A673 (cell line): ENCODE data around the gene VAPB.

Source experiments
- EZH2 ChIP-seq: fragments of 200-600 bp; sonication (generic); IDR thresholded peaks from 2 replicates; pipeline ENCODE4 v1.6.1; 2017; ENCODE audit warnings: borderline replicate concordance, low read depth, mild to moderate bottlenecking, mixed read lengths, antibody characterized with exemption, low read length; ENCODE audit not compliant: poor library complexity, severe bottlenecking
- TF ChIP-seq, protein P1 (sequence below): fragments of 300-800, 200-600 bp; sonication (generic); conservative IDR thresholded peaks from 2 replicates; pipeline ENCODE4 v1.5.1; 2017; ENCODE audit warnings: low read depth, mild to moderate bottlenecking, antibody characterized with exemption, low read length, moderate library complexity, mixed read lengths

DNA sequence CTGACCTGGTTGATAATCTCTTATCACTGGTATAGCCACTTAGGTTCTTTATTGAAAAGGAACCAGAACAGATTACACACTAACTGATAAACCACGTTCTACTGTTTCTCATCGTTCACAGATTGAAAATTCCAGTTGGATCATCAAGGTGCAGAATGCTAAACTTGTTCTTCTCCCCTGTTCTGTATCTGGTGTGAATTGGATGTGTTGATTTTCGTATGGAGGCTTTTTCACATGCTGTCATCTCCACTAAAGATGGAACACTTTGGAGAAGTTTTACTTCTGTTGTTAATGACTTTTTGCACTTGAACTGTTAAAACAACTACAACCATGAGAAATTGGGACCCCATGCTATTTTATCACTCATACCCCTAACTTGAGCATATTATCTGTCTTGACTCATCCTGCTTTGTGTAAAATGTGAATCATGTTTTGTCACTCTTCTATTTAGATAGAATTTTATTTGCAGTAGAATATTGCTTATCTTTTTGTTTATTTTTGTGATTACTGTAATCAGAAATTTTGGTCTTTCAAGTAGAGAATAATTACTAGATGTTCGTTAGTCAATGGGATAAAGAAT lies 17.5 kb downstream of the VAPB start:
- TF ChIP-seq, protein P1, sequence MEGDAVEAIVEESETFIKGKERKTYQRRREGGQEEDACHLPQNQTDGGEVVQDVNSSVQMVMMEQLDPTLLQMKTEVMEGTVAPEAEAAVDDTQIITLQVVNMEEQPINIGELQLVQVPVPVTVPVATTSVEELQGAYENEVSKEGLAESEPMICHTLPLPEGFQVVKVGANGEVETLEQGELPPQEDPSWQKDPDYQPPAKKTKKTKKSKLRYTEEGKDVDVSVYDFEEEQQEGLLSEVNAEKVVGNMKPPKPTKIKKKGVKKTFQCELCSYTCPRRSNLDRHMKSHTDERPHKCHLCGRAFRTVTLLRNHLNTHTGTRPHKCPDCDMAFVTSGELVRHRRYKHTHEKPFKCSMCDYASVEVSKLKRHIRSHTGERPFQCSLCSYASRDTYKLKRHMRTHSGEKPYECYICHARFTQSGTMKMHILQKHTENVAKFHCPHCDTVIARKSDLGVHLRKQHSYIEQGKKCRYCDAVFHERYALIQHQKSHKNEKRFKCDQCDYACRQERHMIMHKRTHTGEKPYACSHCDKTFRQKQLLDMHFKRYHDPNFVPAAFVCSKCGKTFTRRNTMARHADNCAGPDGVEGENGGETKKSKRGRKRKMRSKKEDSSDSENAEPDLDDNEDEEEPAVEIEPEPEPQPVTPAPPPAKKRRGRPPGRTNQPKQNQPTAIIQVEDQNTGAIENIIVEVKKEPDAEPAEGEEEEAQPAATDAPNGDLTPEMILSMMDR, result no peak
- no peak for TF ChIP-seq EZH2
